ENCODE data around the gene MLH1. TPM values are rescaled to one million over a fixed set of nuclear protein-coding genes. Genes with fewer than 3 reads are reported as not detected.
A peak's percentile ranks its signal among the peaks of the same experiment; 100 is the strongest.

MLH1 gene
- total and polyA plus RNA-seq, 9 donors = 14.1 to 44.3 (median 21.4) TPM

- WGBS, 3 donors = 86 to 95% (median 92%) methylated on average over 3 of the region's 3 CpGs
- H3K36me3 ChIP-seq = no peaks in the 10 kb centered on the region
- no peaks in the 10 kb centered on the region for H3K27me3 ChIP-seq
- no peak for DNase-seq
- TF ChIP-seq POLR2A (IDR thresholded peaks at IDR 0.05) = no peak
- TF ChIP-seq CTCF (IDR thresholded peaks at IDR 0.05) = no peak
- no peak for TF ChIP-seq EP300 (IDR thresholded peaks at IDR 0.05)
- intact Hi-C loops (cut with DNase I) = loop anchor here in 1 of 4 donors (10.0 kb wide), 1 partner anchor 189 kb away; no protein-coding TSS in a partner anchor
- no peak overlapping the region for H3K27ac ChIP-seq
- no peaks in the 10 kb centered on the region for H3K9me3 ChIP-seq
- H3K4me1 ChIP-seq (ENCODE audit: insufficient read depth) = no peaks in the 10 kb centered on the region
- H3K4me3 ChIP-seq = no peak overlapping the region
Measured at GRCh38 chr3:37025561-37026335, 32.4 kb downstream of the MLH1 start.

- intact Hi-C loops (cut with DNase I) = loop anchor here in 1 of 4 donors (10.0 kb wide), 1 partner anchor 188 kb away; no protein-coding TSS in a partner anchor
- TF ChIP-seq EP300 (IDR thresholded peaks at IDR 0.05) = no peak
- TF ChIP-seq CTCF (IDR thresholded peaks at IDR 0.05) = no peak
- no peak for TF ChIP-seq POLR2A (IDR thresholded peaks at IDR 0.05)
- 90 to 94% (median 92%) methylated on average over 5 of the region's 5 CpGs for WGBS, 3 donors
- Histone ChIP-seq H3K9me3 (no peaks in the 10 kb centered on the region), H3K36me3 (no peaks in the 10 kb centered on the region), H3K27ac (no peak overlapping the region), H3K4me1 (ENCODE audit: insufficient read depth) (peaks cover 3% of the 10 kb centered on the region), H3K27me3 (no peaks in the 10 kb centered on the region), H3K4me3 (no peak overlapping the region)
- DNase-seq = no peak
Measured at GRCh38 chr3:37026851-37027250, 33.5 kb downstream of the MLH1 start.

- TF ChIP-seq POLR2A (IDR thresholded peaks at IDR 0.05) (no peak), EP300 (IDR thresholded peaks at IDR 0.05) (no peak), CTCF (IDR thresholded peaks at IDR 0.05) (no peak)
- Histone ChIP-seq H3K9me3 (no peaks in the 10 kb centered on the region), H3K4me1 (ENCODE audit: insufficient read depth) (peaks cover 9% of the 10 kb centered on the region), H3K4me3 (no peak overlapping the region), H3K27ac (no peak overlapping the region), H3K36me3 (no peaks in the 10 kb centered on the region), H3K27me3 (no peaks in the 10 kb centered on the region)
- intact Hi-C loops (cut with DNase I) = loop anchor here in 1 of 4 donors (10.0 kb wide), 1 partner anchor 186 kb away; no protein-coding TSS in a partner anchor
- WGBS, 3 donors = 38 to 50% (median 48%) methylated on average over 1 of the region's 1 CpG
- DNase-seq = peak; percentile 33 to 71 (median 47)
Measured at GRCh38 chr3:37028329-37028728, 35.0 kb downstream of the MLH1 start.

GRCh38 chr3:37029111-37029510 lies 35.8 kb downstream of the MLH1 start:
- intact Hi-C loops (cut with DNase I) = loop anchor here in 1 of 4 donors (10.0 kb wide), 1 partner anchor 186 kb away; no protein-coding TSS in a partner anchor
- Histone ChIP-seq H3K36me3 (no peaks in the 10 kb centered on the region), H3K4me3 (no peak overlapping the region), H3K9me3 (no peaks in the 10 kb centered on the region), H3K4me1 (ENCODE audit: insufficient read depth) (peaks cover 9% of the 10 kb centered on the region), H3K27ac (no peak overlapping the region), H3K27me3 (no peaks in the 10 kb centered on the region)
- TF ChIP-seq POLR2A (IDR thresholded peaks at IDR 0.05) (no peak), EP300 (IDR thresholded peaks at IDR 0.05) (no peak), CTCF (IDR thresholded peaks at IDR 0.05) (no peak)
- 90 to 98% (median 96%) methylated on average over 1 of the region's 1 CpG for WGBS, 3 donors
- no peak for DNase-seq

Data from ovary (tissue), 9 donors.